PC-9 (cell line): ENCODE measurements around the gene SOCS1. TPM values are rescaled to one million over a fixed set of nuclear protein-coding genes. Genes with fewer than 3 reads are reported as not detected.

Experiments used
- total RNA-seq: library from RNA; stranded (reverse); gene quantifications from 2 replicates; pipeline ENCODE4 v1.2.3, GENCODE V29; 2021

Gene SOCS1
- total RNA-seq, 1 experiment from 2014 or later: 4.6 TPM

Other genes with a start within 250 kb of the SOCS1 start
- gene TNP2, start 13.1 kb upstream of the SOCS1 start, total RNA-seq: not detected in 2 replicates
- not detected in 2 replicates for gene PRM3, start 17.4 kb upstream of the SOCS1 start, total RNA-seq
- gene PRM2, start 20.3 kb upstream of the SOCS1 start, total RNA-seq: not detected in 2 replicates
- gene PRM1, start 25.1 kb upstream of the SOCS1 start, total RNA-seq: not detected in 2 replicates
- gene RMI2, start 89.3 kb upstream of the SOCS1 start, total RNA-seq: 29.0 and 38.0 TPM in 2 replicates